Activated gamma-delta T cell (primary cell): ENCODE results near the gene METTL14.
"Not testable (repeated sequence)": the region's sequence is repeated elsewhere in the genome, so short reads cannot be mapped to it uniquely, and the experiment has no call there.

Experiments
- DNase-seq: peaks from one replicate; lab custom pipeline; 2025; lab: John Stamatoyannopoulos, UW
- total RNA-seq, 2 donors: gene quantifications; one replicate each; lab custom pipeline; 2026; lab: John Stamatoyannopoulos, UW

The METTL14 gene
- total RNA-seq: 65.2 to 71.7 reads per million in 2 donors

GRCh38 chr4:118684873-118685811, at the start of gene METTL14:
METTL14 (plus strand) TSS chr4:118685392; CDS start chr4:118685535, 143 bp downstream.
- peak; percentile 54 for DNase-seq

DNA sequence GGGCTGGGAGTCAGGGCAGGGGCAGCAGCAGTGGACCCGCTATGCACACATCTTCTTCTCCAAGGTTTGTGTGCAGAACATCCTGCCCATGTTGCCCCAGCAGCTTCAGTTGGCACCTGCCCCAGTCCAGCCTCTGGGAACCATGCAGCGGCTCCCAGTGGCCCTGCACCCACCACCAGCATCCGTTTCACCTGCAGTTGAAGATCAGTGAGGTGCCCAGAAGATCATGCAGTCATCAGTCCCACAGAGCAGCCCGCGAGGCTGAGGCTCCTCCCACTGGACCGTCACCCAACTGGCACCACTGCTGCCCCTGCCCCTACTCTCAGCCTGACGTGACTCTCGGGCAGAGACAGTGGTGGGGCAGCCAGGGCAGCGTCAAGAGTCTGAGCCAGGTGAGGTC, 49.1 kb upstream of the METTL14 start:
- not testable (repeated sequence) for DNase-seq

DNA sequence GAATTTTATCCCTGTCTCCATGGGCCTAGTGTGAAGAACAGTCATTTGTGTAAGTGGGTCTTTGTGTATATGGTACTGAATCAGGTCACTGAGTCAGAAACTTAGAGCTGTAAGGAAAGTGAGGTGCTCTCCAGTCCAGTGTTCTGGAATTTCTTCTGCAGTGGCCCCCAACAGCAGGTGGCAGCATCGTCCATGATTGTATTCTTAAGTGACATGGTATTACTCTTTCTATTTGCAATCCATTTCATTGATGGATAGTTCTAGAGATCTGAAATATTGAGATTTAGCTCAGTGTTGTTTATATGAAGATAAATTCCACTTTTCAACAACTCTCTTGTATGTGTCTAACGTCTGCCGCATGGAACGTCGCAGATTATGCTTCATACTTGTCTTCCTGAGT, 20.5 kb upstream of the METTL14 start:
- not testable (repeated sequence) for DNase-seq

GRCh38 chr4:118669220-118669619, 16.0 kb upstream of the METTL14 start:
- not testable (repeated sequence) for DNase-seq

DNA sequence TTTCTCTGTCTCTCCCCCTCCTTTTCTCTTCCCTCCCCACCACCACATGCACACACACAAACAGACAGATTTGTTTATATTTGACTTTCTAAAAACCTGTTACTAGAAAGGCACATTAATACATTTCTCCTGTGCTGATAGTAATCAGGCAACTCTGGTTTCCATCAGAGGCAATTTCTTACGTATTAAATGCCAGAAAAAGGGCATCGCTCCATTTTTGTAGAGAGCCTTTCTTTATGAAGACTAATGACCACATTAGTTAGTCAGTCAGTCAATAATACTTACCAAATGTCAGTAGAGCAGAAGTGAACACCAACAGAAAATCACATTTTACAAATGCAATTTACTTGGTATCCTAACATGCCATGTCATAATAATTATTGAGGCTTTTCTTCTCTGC, 14.2 kb upstream of the METTL14 start:
- DNase-seq: not testable (repeated sequence)

GRCh38 chr4:118676128-118676527, 9.1 kb upstream of the METTL14 start:
- no peak for DNase-seq

DNA sequence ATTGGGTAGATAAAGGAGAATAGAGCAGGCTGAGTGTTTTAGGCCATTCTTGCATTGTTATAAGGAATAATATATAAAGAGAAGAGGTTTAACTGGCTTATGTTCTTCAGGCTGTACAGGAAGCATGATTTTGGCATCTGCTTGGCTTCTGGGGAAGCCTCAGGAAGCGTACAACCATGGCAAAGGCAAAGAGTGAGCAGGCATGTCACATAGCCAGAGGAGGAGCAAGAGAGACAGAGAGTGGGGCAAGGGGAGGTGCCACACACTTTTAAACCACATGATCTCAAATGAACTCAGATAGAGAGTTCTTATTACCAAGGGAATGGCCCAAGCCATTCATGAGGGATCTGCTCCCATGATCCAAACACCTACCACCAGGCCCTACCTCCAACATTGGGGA, 4.4 kb upstream of the METTL14 start:
- DNase-seq: no peak

DNA sequence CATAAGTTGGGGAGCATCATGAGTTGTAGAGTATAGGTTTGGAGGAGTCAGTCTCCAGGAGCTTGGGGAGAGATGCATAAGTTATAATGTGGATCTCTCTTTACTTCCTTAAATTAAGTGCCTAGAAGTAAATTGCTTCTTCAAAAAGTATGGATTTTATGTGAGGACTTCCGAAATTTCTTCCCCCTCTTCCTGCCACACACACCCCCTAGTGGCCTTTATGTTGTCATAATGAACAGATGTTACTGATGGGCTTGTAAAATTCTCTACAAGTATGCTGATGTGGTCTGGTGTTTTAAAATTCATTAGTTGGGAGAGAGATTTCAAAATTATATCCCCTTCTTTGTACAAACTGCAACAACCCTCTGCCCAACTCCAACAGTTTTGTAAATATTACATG, 2.3 kb upstream of the METTL14 start:
- DNase-seq: no peak

- DNase-seq: no peak
Measured at GRCh38 chr4:118683513-118683912, 1.7 kb upstream of the METTL14 start.

- no peak for DNase-seq
Measured at GRCh38 chr4:118703118-118703517, 17.9 kb downstream of the METTL14 start.

DNA sequence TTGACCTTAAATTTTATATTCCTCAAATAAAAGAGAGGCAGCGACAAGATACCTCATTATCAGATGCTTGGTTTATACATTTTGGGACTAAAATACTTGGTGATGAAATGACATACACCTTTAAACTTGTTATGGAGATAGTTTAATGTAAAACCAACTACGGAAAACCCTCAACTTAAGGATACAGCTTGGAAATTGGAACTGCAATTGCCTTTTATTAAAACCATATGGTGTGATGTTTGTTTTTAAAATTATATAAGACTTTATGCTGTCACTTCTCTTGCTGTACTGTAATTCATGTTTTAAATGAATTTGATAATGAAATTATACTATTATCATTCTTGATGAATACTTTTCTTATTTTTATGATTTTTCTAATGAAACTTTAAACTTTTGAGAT, 25.9 kb downstream of the METTL14 start:
- DNase-seq: no peak

- DNase-seq: no peak
Measured at GRCh38 chr4:118712872-118713271, 27.7 kb downstream of the METTL14 start.

GRCh38 chr4:118714682-118715081, 29.5 kb downstream of the METTL14 start:
- DNase-seq: no peak

GRCh38 chr4:118716304-118716703, 31.1 kb downstream of the METTL14 start:
- no peak for DNase-seq

- no peak for DNase-seq
Measured at GRCh38 chr4:118718511-118719170, 33.4 kb downstream of the METTL14 start.

- DNase-seq: no peak
Measured at GRCh38 chr4:118721752-118722151, 36.6 kb downstream of the METTL14 start.

GRCh38 chr4:118723369-118723768, 38.2 kb downstream of the METTL14 start:
- DNase-seq: no peak

DNA sequence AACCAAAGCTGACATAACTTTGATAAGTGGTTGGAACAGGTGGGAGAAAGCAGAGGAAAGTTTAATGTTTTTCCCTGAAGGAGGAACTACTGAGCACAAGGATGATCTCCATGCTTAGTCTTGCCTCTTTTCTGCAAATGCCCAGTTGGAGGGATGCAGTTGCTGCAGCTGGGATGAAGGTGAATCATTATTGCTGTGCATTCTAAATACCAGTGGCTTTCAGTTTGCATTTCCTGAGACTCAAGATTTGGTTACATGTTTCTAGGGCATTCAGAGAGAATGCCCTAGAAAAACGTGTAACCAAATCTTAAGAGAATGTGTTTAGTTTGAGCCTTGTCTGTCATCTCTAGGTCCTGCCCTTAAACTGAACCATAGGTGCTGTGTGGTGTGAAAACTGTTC, 42.2 kb downstream of the METTL14 start:
- no peak for DNase-seq

- DNase-seq: no peak
Measured at GRCh38 chr4:118729287-118730286, 44.4 kb downstream of the METTL14 start.

DNA sequence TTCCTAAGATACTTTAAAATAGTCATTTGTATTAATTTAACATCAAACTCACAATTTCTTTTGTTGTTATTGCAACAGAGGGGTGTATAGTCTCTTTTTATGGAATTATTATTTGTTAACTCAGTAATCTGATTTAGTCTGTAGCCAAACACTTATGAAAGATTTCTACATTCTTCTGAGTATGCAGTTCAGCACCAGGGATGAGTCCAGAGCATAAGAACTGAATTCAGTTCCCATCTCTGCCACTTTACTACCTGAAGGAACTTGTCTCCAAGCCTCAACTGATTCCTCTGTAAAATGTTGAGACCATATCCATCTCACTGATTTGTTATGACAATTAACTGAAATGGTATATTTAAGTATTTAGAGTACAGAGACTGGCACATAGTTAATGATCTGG, 45.5 kb downstream of the METTL14 start:
- no peak for DNase-seq

DNA sequence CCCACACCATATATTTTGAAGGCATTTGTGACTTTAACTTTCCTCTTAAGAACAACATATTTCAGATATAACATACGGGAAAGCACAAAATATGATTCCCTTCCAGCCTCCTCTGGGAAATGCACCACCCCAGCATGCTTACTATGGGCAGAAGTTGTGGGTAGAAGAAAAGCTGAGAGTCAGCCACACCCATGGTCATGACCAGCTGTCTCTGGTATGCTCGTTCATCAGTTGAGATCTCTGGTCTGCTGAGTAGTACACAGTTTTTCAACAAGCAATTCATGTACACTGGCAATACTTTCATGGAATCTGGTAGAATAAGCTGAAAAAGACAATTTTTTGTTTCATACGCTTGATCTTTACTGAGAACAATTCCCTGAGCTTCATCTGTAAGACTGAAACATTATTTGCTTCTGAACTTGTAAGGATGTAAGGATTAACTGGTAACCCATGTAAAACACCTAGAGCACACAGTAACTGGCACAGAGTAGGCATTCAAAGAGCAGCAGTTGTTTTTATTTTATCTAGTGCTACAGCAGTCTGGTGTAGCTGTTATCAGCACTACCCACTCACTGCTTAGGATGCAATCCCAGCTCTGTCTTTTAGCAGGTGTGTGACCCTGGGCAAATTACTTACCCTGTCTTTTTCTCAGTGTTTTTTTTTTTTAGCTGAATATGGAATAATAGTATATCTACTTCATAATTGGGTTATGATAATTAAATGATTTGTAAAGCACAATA, 47.6 kb downstream of the METTL14 start:
- DNase-seq: no peak
